SU-DHL-6 (cell line): ENCODE data around the gene ADAMTS3.

Experiments
- CTCF ChIP-seq: fragments of 200-600 bp; sonication (generic); IDR thresholded peaks from one replicate; pipeline ENCODE4 v1.5.1; 2017; ENCODE audit warnings: antibody characterized with exemption, mild to moderate bottlenecking, low read length, moderate library complexity; ENCODE audit not compliant: insufficient read depth, poor library complexity, severe bottlenecking
- EZH2phosphoT487 ChIP-seq: fragments of 200-600 bp; sonication (generic), shearing (Covaris generic); conservative IDR thresholded peaks from 2 replicates; pipeline ENCODE4 v1.6.1; 2018; ENCODE audit warnings: mild to moderate bottlenecking, antibody characterized with exemption, low read length, moderate library complexity, mixed read lengths

GRCh38 chr4:72446353-72447055, 122.5 kb downstream of the ADAMTS3 start:
- no peak for TF ChIP-seq CTCF
- no peak for TF ChIP-seq EZH2phosphoT487
